GM20000 (cell line): ENCODE measurements around the gene BCAP31.
"Not testable (repeated sequence)": the region's sequence is repeated elsewhere in the genome, so short reads cannot be mapped to it uniquely, and the experiment has no call there.

Experiments
- DNase-seq: peaks from one replicate; pipeline ENCODE4 v3.0.0; 2012; ENCODE audit warnings: low spot score
- CTCF ChIP-seq: IDR thresholded peaks from 2 replicates; pipeline ENCODE4 v1.5.1; 2012; ENCODE audit warnings: mild to moderate bottlenecking, control low read depth; ENCODE audit errors: extremely low read depth, missing control alignments

BCAP31 gene

GRCh38 chrX:153755136-153755535 lies 30.9 kb upstream of the BCAP31 start:
- DNase-seq, result no peak
- TF ChIP-seq CTCF, result no peak

- DNase-seq, result no peak
- TF ChIP-seq CTCF, result no peak
Observed at GRCh38 chrX:153750127-153750774, 26.1 kb upstream of the BCAP31 start.

- not testable (repeated sequence) for DNase-seq
Observed at GRCh38 chrX:153749017-153749416, 24.8 kb upstream of the BCAP31 start.

- not testable (repeated sequence) for DNase-seq
Observed at GRCh38 chrX:153746991-153747390, 22.8 kb upstream of the BCAP31 start.

- TF ChIP-seq CTCF, result no peak
Observed at GRCh38 chrX:153746359-153746758, 22.2 kb upstream of the BCAP31 start.

GRCh38 chrX:153745067-153745433 lies 20.9 kb upstream of the BCAP31 start:
- not testable (repeated sequence) for DNase-seq

More at GRCh38 chrX:153746359-153746758, 22.2 kb upstream of the BCAP31 start:
- no peak for DNase-seq

- no peak for TF ChIP-seq CTCF
- no peak for DNase-seq
Observed at GRCh38 chrX:153744210-153745066, 20.3 kb upstream of the BCAP31 start.

GRCh38 chrX:153743468-153744209 lies 19.5 kb upstream of the BCAP31 start:
- not testable (repeated sequence) for DNase-seq

GRCh38 chrX:153742796-153743467 lies 18.7 kb upstream of the BCAP31 start:
- not testable (repeated sequence) for DNase-seq

GRCh38 chrX:153742111-153742510 lies 17.9 kb upstream of the BCAP31 start:
- DNase-seq, result not testable (repeated sequence)
